ENCODE measurements around the gene KLF16. TPM values are rescaled to one million over a fixed set of nuclear protein-coding genes. Genes with fewer than 3 reads are reported as not detected.
A peak's percentile ranks its signal among the peaks of the same experiment; 100 is the strongest.

The KLF16 gene
- total and polyA plus RNA-seq, 2 donors from 2014 or later: 10.4 to 22.2 TPM

GRCh38 chr19:1853295-1854038 lies 9.9 kb downstream of the KLF16 start:
- H3K4me3 ChIP-seq (ENCODE audit: low read length in 3 of 3): no peak overlapping the region
- H3K9ac ChIP-seq (ENCODE audit: low read length in 3 of 3): no peak overlapping the region
- no peaks in the 10 kb centered on the region for H3K9me3 ChIP-seq (ENCODE audit: control insufficient read depth in 2 of 3, insufficient read depth in 1 of 3, low read length in 3 of 3)
- peak; percentile 83 for TF ChIP-seq CTCF (IDR thresholded peaks at IDR 0.05; ENCODE audit: borderline replicate concordance, extremely low read depth, insufficient read depth)
- peak; percentile 78 to 89 (median 83) for DNase-seq
- H3K36me3 ChIP-seq (ENCODE audit: control insufficient read depth in 2 of 3, insufficient read depth in 3 of 3, low read length in 3 of 3): no peaks in the 10 kb centered on the region
- intact Hi-C loops (cut with DNase I): no loop called here
- H3K4me1 ChIP-seq (ENCODE audit: control insufficient read depth in 2 of 3, insufficient read depth in 2 of 3, low read depth in 1 of 3, low read length in 3 of 3): peaks cover 0 to 22% (median 10%) of the 10 kb centered on the region in 3 donors
- no peaks in the 10 kb centered on the region for H3K27me3 ChIP-seq (ENCODE audit: control insufficient read depth, insufficient read depth, low read length)
- FAIRE-seq: no peak
- no peak overlapping the region for H3K27ac ChIP-seq (ENCODE audit: low read depth in 2 of 2, low read length in 2 of 2)

GRCh38 chr19:1852581-1853128 lies 10.7 kb downstream of the KLF16 start:
- TF ChIP-seq CTCF (IDR thresholded peaks at IDR 0.05; ENCODE audit: borderline replicate concordance, extremely low read depth, insufficient read depth): no peak
- Histone ChIP-seq H3K27me3 (ENCODE audit: control insufficient read depth, insufficient read depth, low read length) (no peaks in the 10 kb centered on the region), H3K9me3 (ENCODE audit: control insufficient read depth in 2 of 3, insufficient read depth in 1 of 3, low read length in 3 of 3) (no peaks in the 10 kb centered on the region), H3K27ac (ENCODE audit: low read depth in 2 of 2, low read length in 2 of 2) (no peak overlapping the region), H3K9ac (ENCODE audit: low read length in 3 of 3) (no peak overlapping the region), H3K4me1 (ENCODE audit: control insufficient read depth in 2 of 3, insufficient read depth in 2 of 3, low read depth in 1 of 3, low read length in 3 of 3) (peaks cover 0 to 16% (median 2%) of the 10 kb centered on the region in 3 donors), H3K36me3 (ENCODE audit: control insufficient read depth in 2 of 3, insufficient read depth in 3 of 3, low read length in 3 of 3) (no peaks in the 10 kb centered on the region), H3K4me3 (ENCODE audit: low read length in 3 of 3) (no peak overlapping the region)
- no peak for FAIRE-seq
- intact Hi-C loops (cut with DNase I): no loop called here
- peak in 1 of 5 donors; percentile 72 for DNase-seq

GRCh38 chr19:1851654-1852580 lies 11.5 kb downstream of the KLF16 start:
- Histone ChIP-seq H3K9me3 (ENCODE audit: control insufficient read depth in 2 of 3, insufficient read depth in 1 of 3, low read length in 3 of 3) (no peaks in the 10 kb centered on the region), H3K4me3 (ENCODE audit: low read length in 3 of 3) (no peak overlapping the region), H3K4me1 (ENCODE audit: control insufficient read depth in 2 of 3, insufficient read depth in 2 of 3, low read depth in 1 of 3, low read length in 3 of 3) (peaks cover 0 to 20% (median 1%) of the 10 kb centered on the region in 3 donors), H3K9ac (ENCODE audit: low read length in 3 of 3) (no peak overlapping the region), H3K27me3 (ENCODE audit: control insufficient read depth, insufficient read depth, low read length) (no peaks in the 10 kb centered on the region), H3K27ac (ENCODE audit: low read depth in 2 of 2, low read length in 2 of 2) (no peak overlapping the region), H3K36me3 (ENCODE audit: control insufficient read depth in 2 of 3, insufficient read depth in 3 of 3, low read length in 3 of 3) (no peaks in the 10 kb centered on the region)
- no peak for TF ChIP-seq CTCF (IDR thresholded peaks at IDR 0.05; ENCODE audit: borderline replicate concordance, extremely low read depth, insufficient read depth)
- DNase-seq (peak; percentile 73 to 92 (median 81)), FAIRE-seq (no peak)
- intact Hi-C loops (cut with DNase I): no loop called here

Measured in kidney (tissue), 14 donors.